ENCODE measurements around the gene SYT1. TPM values are rescaled to one million over a fixed set of nuclear protein-coding genes. Genes with fewer than 3 reads are reported as not detected.
"Not testable (repeated sequence)": the region's sequence is repeated elsewhere in the genome, so short reads cannot be mapped to it uniquely, and the experiment has no call there.

SYT1 gene
- 1.5 TPM for total RNA-seq
- polyA plus RNA-seq, result 0.82 TPM
- long read RNA-seq, donor 1, result 0 reads
- long read RNA-seq, donor 2, result 0 reads
- long read RNA-seq, donor 3, result 0 reads
- long read RNA-seq, donor 4, result 0 reads
- long read RNA-seq, donor 5, result 0 reads
- long read RNA-seq, donor 6, result 0 reads
- long read RNA-seq, donor 7, result 0 reads
- long read RNA-seq, donor 8, result 0 reads
- long read RNA-seq, donor 9, result 0 reads
- long read RNA-seq, donor 10, result 0 reads

- no peaks in the 10 kb centered on the region for H3K9me3 ChIP-seq (ENCODE audit: control insufficient read depth in 2 of 2, insufficient read depth in 1 of 2, low read length in 1 of 2)
- H3K4me3 ChIP-seq (ENCODE audit: low read length in 2 of 2), result peak within 1 kb of the TSS in 1 of 2 donors; percentile 44
- WGBS, result 5% methylated on average over 19 of the region's 19 CpGs
- peaks cover 0 to 24% of the 10 kb centered on the region in 2 donors for H3K4me1 ChIP-seq (ENCODE audit: control insufficient read depth in 2 of 2, insufficient read depth in 2 of 2, low read length in 2 of 2)
- no peaks in the 10 kb centered on the region for H3K36me3 ChIP-seq (ENCODE audit: control insufficient read depth in 2 of 2, insufficient read depth in 2 of 2, low read length in 1 of 2)
- peak in 1 of 9 donors; percentile 17 for DNase-seq (ENCODE audit: low read depth in 6 of 9, low spot score in 9 of 9)
- peaks cover 6 to 48% of the 10 kb centered on the region in 2 donors for H3K27me3 ChIP-seq (ENCODE audit: control insufficient read depth in 2 of 2, insufficient read depth in 1 of 2, low read length in 1 of 2)
- no peak within 1 kb of the TSS for H3K27ac ChIP-seq (ENCODE audit: low read depth in 1 of 2, low read length in 1 of 2)
Measured at GRCh38 chr12:78864403-78864869, at the start of gene SYT1. SYT1 (plus strand) TSS chr12:78864774.

GRCh38 chr12:78818487-78818886, 46.1 kb upstream of the SYT1 start:
- H3K4me1 ChIP-seq (ENCODE audit: control insufficient read depth in 2 of 2, insufficient read depth in 2 of 2, low read length in 2 of 2), result no peaks in the 10 kb centered on the region
- no peak overlapping the region for H3K4me3 ChIP-seq (ENCODE audit: low read length in 2 of 2)
- DNase-seq (ENCODE audit: low read depth in 6 of 9, low spot score in 9 of 9), result no peak
- H3K36me3 ChIP-seq (ENCODE audit: control insufficient read depth in 2 of 2, insufficient read depth in 2 of 2, low read length in 1 of 2), result no peaks in the 10 kb centered on the region
- H3K27me3 ChIP-seq (ENCODE audit: control insufficient read depth in 2 of 2, insufficient read depth in 1 of 2, low read length in 1 of 2), result no peaks in the 10 kb centered on the region
- WGBS, result 48% methylated on average over 5 of the region's 5 CpGs
- H3K9me3 ChIP-seq (ENCODE audit: control insufficient read depth in 2 of 2, insufficient read depth in 1 of 2, low read length in 1 of 2), result no peaks in the 10 kb centered on the region
- no peak overlapping the region for H3K27ac ChIP-seq (ENCODE audit: low read depth in 1 of 2, low read length in 1 of 2)

- Histone ChIP-seq H3K9me3 (ENCODE audit: control insufficient read depth in 2 of 2, insufficient read depth in 1 of 2, low read length in 1 of 2) (no peaks in the 10 kb centered on the region), H3K4me1 (ENCODE audit: control insufficient read depth in 2 of 2, insufficient read depth in 2 of 2, low read length in 2 of 2) (no peaks in the 10 kb centered on the region), H3K36me3 (ENCODE audit: control insufficient read depth in 2 of 2, insufficient read depth in 2 of 2, low read length in 1 of 2) (no peaks in the 10 kb centered on the region), H3K27me3 (ENCODE audit: control insufficient read depth in 2 of 2, insufficient read depth in 1 of 2, low read length in 1 of 2) (no peaks in the 10 kb centered on the region), H3K4me3 (ENCODE audit: low read length in 2 of 2) (no peak overlapping the region), H3K27ac (ENCODE audit: low read depth in 1 of 2, low read length in 1 of 2) (no peak overlapping the region)
- no peak for DNase-seq (ENCODE audit: low read depth in 6 of 9, low spot score in 9 of 9)
- 90% methylated on average over 2 of the region's 2 CpGs for WGBS
Measured at GRCh38 chr12:78820946-78821345, 43.6 kb upstream of the SYT1 start.

GRCh38 chr12:78824918-78825317, 39.7 kb upstream of the SYT1 start:
- Histone ChIP-seq H3K36me3 (ENCODE audit: control insufficient read depth in 2 of 2, insufficient read depth in 2 of 2, low read length in 1 of 2) (no peaks in the 10 kb centered on the region), H3K27ac (ENCODE audit: low read depth in 1 of 2, low read length in 1 of 2) (no peak overlapping the region), H3K4me1 (ENCODE audit: control insufficient read depth in 2 of 2, insufficient read depth in 2 of 2, low read length in 2 of 2) (no peaks in the 10 kb centered on the region), H3K4me3 (ENCODE audit: low read length in 2 of 2) (no peak overlapping the region), H3K27me3 (ENCODE audit: control insufficient read depth in 2 of 2, insufficient read depth in 1 of 2, low read length in 1 of 2) (no peaks in the 10 kb centered on the region), H3K9me3 (ENCODE audit: control insufficient read depth in 2 of 2, insufficient read depth in 1 of 2, low read length in 1 of 2) (no peaks in the 10 kb centered on the region)
- DNase-seq (ENCODE audit: low read depth in 6 of 9, low spot score in 9 of 9), result no peak

- 93% methylated on average over 2 of the region's 2 CpGs for WGBS
- no peaks in the 10 kb centered on the region for H3K9me3 ChIP-seq (ENCODE audit: control insufficient read depth in 2 of 2, insufficient read depth in 1 of 2, low read length in 1 of 2)
- H3K27ac ChIP-seq (ENCODE audit: low read depth in 1 of 2, low read length in 1 of 2), result no peak overlapping the region
- H3K36me3 ChIP-seq (ENCODE audit: control insufficient read depth in 2 of 2, insufficient read depth in 2 of 2, low read length in 1 of 2), result no peaks in the 10 kb centered on the region
- H3K27me3 ChIP-seq (ENCODE audit: control insufficient read depth in 2 of 2, insufficient read depth in 1 of 2, low read length in 1 of 2), result no peaks in the 10 kb centered on the region
- no peak for DNase-seq (ENCODE audit: low read depth in 6 of 9, low spot score in 9 of 9)
- no peak overlapping the region for H3K4me3 ChIP-seq (ENCODE audit: low read length in 2 of 2)
- H3K4me1 ChIP-seq (ENCODE audit: control insufficient read depth in 2 of 2, insufficient read depth in 2 of 2, low read length in 2 of 2), result no peaks in the 10 kb centered on the region
Measured at GRCh38 chr12:78829690-78830089, 34.9 kb upstream of the SYT1 start.

- Histone ChIP-seq H3K27ac (ENCODE audit: low read depth in 1 of 2, low read length in 1 of 2) (no peak overlapping the region), H3K4me3 (ENCODE audit: low read length in 2 of 2) (no peak overlapping the region)
- 95% methylated on average over 6 of the region's 6 CpGs for WGBS
Measured at GRCh38 chr12:78835493-78835892, 29.1 kb upstream of the SYT1 start.

GRCh38 chr12:78840518-78841019, 24.0 kb upstream of the SYT1 start:
- H3K27me3 ChIP-seq (ENCODE audit: control insufficient read depth in 2 of 2, insufficient read depth in 1 of 2, low read length in 1 of 2); H3K9me3 ChIP-seq (ENCODE audit: control insufficient read depth in 2 of 2, insufficient read depth in 1 of 2, low read length in 1 of 2); H3K4me3 ChIP-seq (ENCODE audit: low read length in 2 of 2); H3K36me3 ChIP-seq (ENCODE audit: control insufficient read depth in 2 of 2, insufficient read depth in 2 of 2, low read length in 1 of 2); DNase-seq (ENCODE audit: low read depth in 6 of 9, low spot score in 9 of 9); H3K4me1 ChIP-seq (ENCODE audit: control insufficient read depth in 2 of 2, insufficient read depth in 2 of 2, low read length in 2 of 2); H3K27ac ChIP-seq (ENCODE audit: low read depth in 1 of 2, low read length in 1 of 2): not testable (repeated sequence)
- 90% methylated on average over 7 of the region's 7 CpGs for WGBS

More at GRCh38 chr12:78835493-78835892, 29.1 kb upstream of the SYT1 start:
- Histone ChIP-seq H3K36me3 (ENCODE audit: control insufficient read depth in 2 of 2, insufficient read depth in 2 of 2, low read length in 1 of 2) (no peaks in the 10 kb centered on the region), H3K27me3 (ENCODE audit: control insufficient read depth in 2 of 2, insufficient read depth in 1 of 2, low read length in 1 of 2) (no peaks in the 10 kb centered on the region), H3K4me1 (ENCODE audit: control insufficient read depth in 2 of 2, insufficient read depth in 2 of 2, low read length in 2 of 2) (no peaks in the 10 kb centered on the region), H3K9me3 (ENCODE audit: control insufficient read depth in 2 of 2, insufficient read depth in 1 of 2, low read length in 1 of 2) (no peaks in the 10 kb centered on the region)
- DNase-seq (ENCODE audit: low read depth in 6 of 9, low spot score in 9 of 9), result no peak

- H3K36me3 ChIP-seq (ENCODE audit: control insufficient read depth in 2 of 2, insufficient read depth in 2 of 2, low read length in 1 of 2), result no peaks in the 10 kb centered on the region
- no peaks in the 10 kb centered on the region for H3K4me1 ChIP-seq (ENCODE audit: control insufficient read depth in 2 of 2, insufficient read depth in 2 of 2, low read length in 2 of 2)
- H3K4me3 ChIP-seq (ENCODE audit: low read length in 2 of 2), result no peak overlapping the region
- DNase-seq (ENCODE audit: low read depth in 6 of 9, low spot score in 9 of 9), result no peak
- no peaks in the 10 kb centered on the region for H3K27me3 ChIP-seq (ENCODE audit: control insufficient read depth in 2 of 2, insufficient read depth in 1 of 2, low read length in 1 of 2)
- no peaks in the 10 kb centered on the region for H3K9me3 ChIP-seq (ENCODE audit: control insufficient read depth in 2 of 2, insufficient read depth in 1 of 2, low read length in 1 of 2)
- H3K27ac ChIP-seq (ENCODE audit: low read depth in 1 of 2, low read length in 1 of 2), result no peak overlapping the region
Measured at GRCh38 chr12:78853231-78853630, 11.3 kb upstream of the SYT1 start.

GRCh38 chr12:78863482-78864402, 832 bp upstream of the SYT1 start:
- peak in 1 of 9 donors; percentile 25 for DNase-seq (ENCODE audit: low read depth in 6 of 9, low spot score in 9 of 9)
- Histone ChIP-seq H3K9me3 (ENCODE audit: control insufficient read depth in 2 of 2, insufficient read depth in 1 of 2, low read length in 1 of 2) (no peaks in the 10 kb centered on the region), H3K27me3 (ENCODE audit: control insufficient read depth in 2 of 2, insufficient read depth in 1 of 2, low read length in 1 of 2) (peaks cover 6 to 48% of the 10 kb centered on the region in 2 donors), H3K27ac (ENCODE audit: low read depth in 1 of 2, low read length in 1 of 2) (no peak overlapping the region), H3K36me3 (ENCODE audit: control insufficient read depth in 2 of 2, insufficient read depth in 2 of 2, low read length in 1 of 2) (no peaks in the 10 kb centered on the region), H3K4me1 (ENCODE audit: control insufficient read depth in 2 of 2, insufficient read depth in 2 of 2, low read length in 2 of 2) (peaks cover 0 to 24% of the 10 kb centered on the region in 2 donors), H3K4me3 (ENCODE audit: low read length in 2 of 2) (peak overlapping the region in 1 of 2 donors; percentile 44)
- WGBS, result 6% methylated on average over 41 of the region's 41 CpGs
